ENCODE results near the gene CMTM4. TPM values are rescaled to one million over a fixed set of nuclear protein-coding genes. Genes with fewer than 3 reads are reported as not detected.
"Not testable (repeated sequence)": the region's sequence is repeated elsewhere in the genome, so short reads cannot be mapped to it uniquely, and the experiment has no call there.

Gene CMTM4
- total RNA-seq, 1 donor from 2014 or later, result 15.5 TPM

DNA sequence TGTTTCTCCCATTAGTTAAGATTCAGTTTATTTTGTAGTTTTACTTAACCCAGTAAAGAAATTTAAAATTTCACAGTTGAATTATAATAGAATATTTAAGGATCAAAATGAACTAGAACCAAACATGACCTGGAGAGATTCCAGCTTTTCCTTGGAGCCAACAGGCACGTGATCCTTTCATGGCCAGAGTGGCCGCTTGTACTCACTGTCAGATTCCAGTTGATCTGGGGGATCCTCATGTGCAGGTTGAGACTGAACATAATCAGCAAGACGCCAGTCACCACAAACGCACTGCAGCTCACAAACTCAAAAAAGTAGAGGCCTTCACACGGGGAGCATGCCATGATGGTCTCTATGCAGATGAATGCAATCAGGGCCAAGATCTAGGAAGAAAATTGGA is 60.3 kb downstream of the CMTM4 start:
- no peaks in the 10 kb centered on the region for H3K36me3 Mint-ChIP-seq (ENCODE audit: low read depth, unreplicated experiment)
- no peaks in the 10 kb centered on the region for H3K4me1 Mint-ChIP-seq (ENCODE audit: unreplicated experiment)
- no peak for DNase-seq (ENCODE audit: low spot score)
- H3K27ac Mint-ChIP-seq (ENCODE audit: unreplicated experiment), result no peak overlapping the region
- peak overlapping the region; percentile 63 for H3K4me3 Mint-ChIP-seq (ENCODE audit: unreplicated experiment)
- no peaks in the 10 kb centered on the region for H3K9me3 Mint-ChIP-seq (ENCODE audit: unreplicated experiment)
- H3K27me3 Mint-ChIP-seq (ENCODE audit: unreplicated experiment), result peaks cover 4% of the 10 kb centered on the region
- TF ChIP-seq, protein P1, sequence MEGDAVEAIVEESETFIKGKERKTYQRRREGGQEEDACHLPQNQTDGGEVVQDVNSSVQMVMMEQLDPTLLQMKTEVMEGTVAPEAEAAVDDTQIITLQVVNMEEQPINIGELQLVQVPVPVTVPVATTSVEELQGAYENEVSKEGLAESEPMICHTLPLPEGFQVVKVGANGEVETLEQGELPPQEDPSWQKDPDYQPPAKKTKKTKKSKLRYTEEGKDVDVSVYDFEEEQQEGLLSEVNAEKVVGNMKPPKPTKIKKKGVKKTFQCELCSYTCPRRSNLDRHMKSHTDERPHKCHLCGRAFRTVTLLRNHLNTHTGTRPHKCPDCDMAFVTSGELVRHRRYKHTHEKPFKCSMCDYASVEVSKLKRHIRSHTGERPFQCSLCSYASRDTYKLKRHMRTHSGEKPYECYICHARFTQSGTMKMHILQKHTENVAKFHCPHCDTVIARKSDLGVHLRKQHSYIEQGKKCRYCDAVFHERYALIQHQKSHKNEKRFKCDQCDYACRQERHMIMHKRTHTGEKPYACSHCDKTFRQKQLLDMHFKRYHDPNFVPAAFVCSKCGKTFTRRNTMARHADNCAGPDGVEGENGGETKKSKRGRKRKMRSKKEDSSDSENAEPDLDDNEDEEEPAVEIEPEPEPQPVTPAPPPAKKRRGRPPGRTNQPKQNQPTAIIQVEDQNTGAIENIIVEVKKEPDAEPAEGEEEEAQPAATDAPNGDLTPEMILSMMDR (IDR thresholded peaks at IDR 0.05; ENCODE audit: unreplicated experiment), result no peak

DNA sequence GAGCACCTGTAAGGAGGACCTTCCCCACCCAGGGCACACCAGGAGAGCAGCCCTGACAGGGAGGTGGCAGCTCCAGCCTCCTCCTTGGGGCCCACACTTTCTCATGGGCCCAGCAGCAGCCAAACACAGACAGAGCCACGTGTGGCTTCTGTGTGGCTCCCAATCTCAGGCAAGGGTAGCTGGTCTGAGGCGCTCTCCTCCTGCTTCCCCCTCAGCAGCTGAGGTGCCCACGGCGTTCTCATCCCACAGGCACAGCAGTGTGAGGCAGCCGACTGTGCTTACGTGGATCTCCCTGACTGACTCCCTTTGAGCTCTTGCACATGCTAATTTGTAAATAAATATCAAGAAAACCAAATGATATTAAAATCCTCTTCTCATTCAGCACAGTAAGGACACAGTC is 61.1 kb downstream of the CMTM4 start:
- H3K36me3 Mint-ChIP-seq (ENCODE audit: low read depth, unreplicated experiment), result no peaks in the 10 kb centered on the region
- no peak overlapping the region for H3K27ac Mint-ChIP-seq (ENCODE audit: unreplicated experiment)
- no peaks in the 10 kb centered on the region for H3K4me1 Mint-ChIP-seq (ENCODE audit: unreplicated experiment)
- peaks cover 4% of the 10 kb centered on the region for H3K27me3 Mint-ChIP-seq (ENCODE audit: unreplicated experiment)
- TF ChIP-seq, protein P1 (IDR thresholded peaks at IDR 0.05; ENCODE audit: unreplicated experiment), result no peak
- no peaks in the 10 kb centered on the region for H3K9me3 Mint-ChIP-seq (ENCODE audit: unreplicated experiment)
- no peak for DNase-seq (ENCODE audit: low spot score)
- no peak overlapping the region for H3K4me3 Mint-ChIP-seq (ENCODE audit: unreplicated experiment)

DNA sequence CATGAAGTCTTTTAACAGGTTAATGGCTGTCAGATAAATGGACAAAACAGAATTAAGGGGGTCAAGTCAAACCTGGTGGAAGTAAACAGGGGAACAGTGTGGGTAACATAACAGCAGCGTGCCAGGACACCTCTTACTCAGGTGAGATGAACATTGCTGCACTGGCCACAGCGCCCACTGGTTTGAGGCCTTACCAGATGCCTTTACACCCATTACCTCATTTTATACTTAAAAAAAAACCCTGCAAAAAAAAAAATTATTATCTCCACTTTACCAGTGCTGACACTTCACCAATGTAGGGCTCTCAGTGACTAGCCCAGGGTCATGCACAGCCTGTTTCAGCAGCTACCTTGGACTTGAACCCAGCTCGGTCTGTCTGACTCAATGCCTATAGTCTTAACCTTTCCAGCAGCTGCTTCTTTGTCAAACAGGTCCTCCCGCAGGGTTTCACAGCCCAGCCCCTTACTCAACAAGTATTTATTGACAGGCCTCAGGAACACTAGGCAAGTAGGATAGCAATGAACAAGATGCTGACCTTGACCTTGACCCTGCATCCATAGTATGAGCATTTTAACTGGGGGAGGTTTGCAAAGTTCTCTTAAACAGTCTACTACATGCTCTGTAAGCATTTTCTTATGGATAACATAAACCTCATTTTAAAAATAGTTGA is 61.9 kb downstream of the CMTM4 start:
- no peak overlapping the region for H3K27ac Mint-ChIP-seq (ENCODE audit: unreplicated experiment)
- H3K9me3 Mint-ChIP-seq (ENCODE audit: unreplicated experiment), result no peaks in the 10 kb centered on the region
- H3K4me3 Mint-ChIP-seq (ENCODE audit: unreplicated experiment), result no peak overlapping the region
- TF ChIP-seq, protein P1 (IDR thresholded peaks at IDR 0.05; ENCODE audit: unreplicated experiment), result no peak
- H3K27me3 Mint-ChIP-seq (ENCODE audit: unreplicated experiment), result peaks cover 3% of the 10 kb centered on the region
- no peaks in the 10 kb centered on the region for H3K4me1 Mint-ChIP-seq (ENCODE audit: unreplicated experiment)
- no peaks in the 10 kb centered on the region for H3K36me3 Mint-ChIP-seq (ENCODE audit: low read depth, unreplicated experiment)
- DNase-seq (ENCODE audit: low spot score), result no peak

DNA sequence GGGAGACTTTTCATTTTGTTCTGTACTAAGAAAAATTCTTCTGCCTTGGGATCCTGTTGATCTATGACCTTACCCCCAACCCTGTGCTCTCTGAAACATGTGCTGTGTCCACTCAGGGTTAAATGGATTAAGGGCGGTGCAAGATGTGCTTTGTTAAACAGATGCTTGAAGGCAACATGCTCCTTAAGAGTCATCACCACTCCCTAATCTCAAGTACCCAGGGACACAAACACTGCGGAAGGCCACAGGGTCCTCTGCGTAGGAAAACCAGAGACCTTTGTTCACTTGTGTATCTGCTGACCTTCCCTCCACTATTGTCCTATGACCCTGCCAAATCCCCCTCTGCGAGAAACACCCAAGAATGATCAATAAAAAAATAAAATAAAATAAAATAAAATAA is 65.0 kb downstream of the CMTM4 start:
- not testable (repeated sequence) for DNase-seq (ENCODE audit: low spot score); H3K27ac Mint-ChIP-seq (ENCODE audit: unreplicated experiment); H3K4me1 Mint-ChIP-seq (ENCODE audit: unreplicated experiment); H3K9me3 Mint-ChIP-seq (ENCODE audit: unreplicated experiment); H3K4me3 Mint-ChIP-seq (ENCODE audit: unreplicated experiment); H3K36me3 Mint-ChIP-seq (ENCODE audit: low read depth, unreplicated experiment); H3K27me3 Mint-ChIP-seq (ENCODE audit: unreplicated experiment)

DNA sequence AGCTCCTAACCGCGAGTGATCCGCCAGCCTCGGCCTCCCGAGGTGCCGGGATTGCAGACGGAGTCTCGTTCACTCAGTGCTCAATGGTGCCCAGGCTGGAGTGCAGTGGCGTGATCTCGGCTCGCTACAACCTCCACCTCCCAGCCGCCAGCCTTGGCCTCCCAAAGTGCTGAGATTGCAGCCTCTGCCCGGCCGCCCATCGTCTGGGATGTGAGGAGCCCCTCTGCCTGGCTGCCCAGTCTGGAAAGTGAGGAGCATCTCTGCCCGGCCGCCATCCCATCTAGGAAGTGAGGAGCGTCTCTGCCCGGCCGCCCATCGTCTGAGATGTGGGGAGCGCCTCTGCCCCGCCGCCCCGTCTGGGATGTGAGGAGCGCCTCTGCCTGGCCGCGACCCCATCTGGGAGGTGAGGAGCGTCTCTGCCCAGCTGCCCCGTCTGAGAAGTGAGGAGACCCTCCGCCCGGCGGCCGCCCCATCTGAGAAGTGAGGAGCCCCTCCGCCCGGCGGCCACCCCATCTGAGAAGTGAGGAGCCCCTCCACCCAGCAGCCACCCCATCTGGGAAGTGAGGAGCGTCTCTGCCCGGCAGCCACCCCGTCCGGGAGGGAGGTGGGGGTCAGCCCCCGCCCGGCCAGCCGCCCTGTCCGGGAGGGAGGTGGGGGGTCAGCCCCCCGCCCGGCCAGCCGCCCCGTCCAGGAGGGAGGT is 65.8 kb downstream of the CMTM4 start:
- H3K36me3 Mint-ChIP-seq (ENCODE audit: low read depth, unreplicated experiment); H3K9me3 Mint-ChIP-seq (ENCODE audit: unreplicated experiment); H3K4me1 Mint-ChIP-seq (ENCODE audit: unreplicated experiment); H3K4me3 Mint-ChIP-seq (ENCODE audit: unreplicated experiment); H3K27me3 Mint-ChIP-seq (ENCODE audit: unreplicated experiment); DNase-seq (ENCODE audit: low spot score); H3K27ac Mint-ChIP-seq (ENCODE audit: unreplicated experiment): not testable (repeated sequence)

DNA sequence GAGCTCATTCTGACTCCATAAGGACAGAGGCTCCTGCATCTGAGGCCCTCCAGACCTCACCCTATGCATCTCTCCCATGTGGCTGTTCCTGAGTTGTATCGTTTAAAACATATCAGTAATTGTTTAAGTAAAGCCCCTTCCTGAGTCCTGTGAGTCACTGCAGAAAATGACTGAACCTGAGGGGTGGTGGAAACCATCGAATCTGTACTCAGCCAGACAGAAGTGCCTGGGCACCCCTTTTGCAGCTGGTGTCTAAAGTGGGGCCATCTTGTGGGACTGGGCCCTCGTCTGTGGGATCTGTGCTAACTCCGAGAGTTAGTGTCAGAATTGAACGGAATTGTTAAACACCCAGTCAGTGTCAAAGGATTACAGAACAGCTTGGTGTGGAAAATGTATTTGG is 66.7 kb downstream of the CMTM4 start:
- Mint-ChIP-seq H3K36me3 (ENCODE audit: low read depth, unreplicated experiment) (no peaks in the 10 kb centered on the region), H3K27me3 (ENCODE audit: unreplicated experiment) (peaks cover 2% of the 10 kb centered on the region), H3K27ac (ENCODE audit: unreplicated experiment) (no peak overlapping the region), H3K4me3 (ENCODE audit: unreplicated experiment) (no peak overlapping the region), H3K9me3 (ENCODE audit: unreplicated experiment) (no peaks in the 10 kb centered on the region), H3K4me1 (ENCODE audit: unreplicated experiment) (no peaks in the 10 kb centered on the region)
- TF ChIP-seq, protein P1 (IDR thresholded peaks at IDR 0.05; ENCODE audit: unreplicated experiment), result no peak
- DNase-seq (ENCODE audit: low spot score), result no peak

DNA sequence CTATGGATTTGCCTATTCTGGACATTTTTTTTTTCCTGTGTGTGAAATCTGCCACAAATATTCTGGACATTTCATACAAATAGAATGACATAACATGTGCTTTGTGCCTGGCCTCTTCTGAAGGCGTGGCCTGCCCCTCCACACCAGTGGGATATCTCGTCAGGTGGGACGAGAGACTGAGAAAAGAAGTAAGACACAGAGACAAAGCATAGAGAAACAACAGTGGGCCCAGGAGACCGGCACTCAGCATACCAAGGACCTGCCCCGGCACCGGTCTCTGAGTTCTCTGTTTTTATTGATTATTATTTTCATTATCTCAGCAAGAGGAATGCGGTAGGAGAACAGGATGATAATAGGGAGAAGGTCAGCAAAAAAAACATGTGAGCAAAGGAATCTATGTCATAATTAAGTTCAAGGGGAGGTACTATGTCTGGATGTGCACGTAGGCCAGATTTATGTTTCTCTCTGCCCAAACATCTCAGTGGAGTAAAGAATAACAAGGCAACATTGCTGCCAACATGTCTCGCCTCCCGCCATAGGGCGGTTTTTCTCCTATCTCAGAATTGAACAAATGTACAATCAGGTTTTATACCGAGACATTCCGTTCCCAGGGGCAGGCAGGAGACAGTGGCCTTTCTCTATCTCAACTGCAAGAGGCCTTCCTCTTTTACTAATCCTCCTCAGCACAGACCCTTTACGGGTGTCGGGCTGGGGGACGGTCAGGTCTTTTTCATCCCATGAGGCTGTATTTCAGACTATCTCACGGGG is 68.7 kb downstream of the CMTM4 start:
- not testable (repeated sequence) for H3K9me3 Mint-ChIP-seq (ENCODE audit: unreplicated experiment); H3K27me3 Mint-ChIP-seq (ENCODE audit: unreplicated experiment); DNase-seq (ENCODE audit: low spot score); H3K4me1 Mint-ChIP-seq (ENCODE audit: unreplicated experiment); H3K27ac Mint-ChIP-seq (ENCODE audit: unreplicated experiment); H3K36me3 Mint-ChIP-seq (ENCODE audit: low read depth, unreplicated experiment); H3K4me3 Mint-ChIP-seq (ENCODE audit: unreplicated experiment)

Data from endothelial cell (in vitro differentiated cells).